GM20000 (cell line): ENCODE measurements around the gene HYAL3.
"Not testable (repeated sequence)": the region's sequence is repeated elsewhere in the genome, so short reads cannot be mapped to it uniquely, and the experiment has no call there.

Experiments
- DNase-seq: peaks from one replicate; pipeline ENCODE4 v3.0.0; 2012; ENCODE audit warnings: low spot score
- CTCF ChIP-seq: IDR thresholded peaks from 2 replicates; pipeline ENCODE4 v1.5.1; 2012; ENCODE audit warnings: mild to moderate bottlenecking, control low read depth; ENCODE audit errors: extremely low read depth, missing control alignments

Gene HYAL3

GRCh38 chr3:50251220-50251619, 48.0 kb downstream of the HYAL3 start:
- no peak for TF ChIP-seq CTCF

GRCh38 chr3:50250514-50250913, 48.7 kb downstream of the HYAL3 start:
- TF ChIP-seq CTCF = no peak
- no peak for DNase-seq

More at GRCh38 chr3:50251220-50251619, 48.0 kb downstream of the HYAL3 start:
- DNase-seq = no peak

- no peak for TF ChIP-seq CTCF
- no peak for DNase-seq
Observed at GRCh38 chr3:50249457-50249856, 49.7 kb downstream of the HYAL3 start.

GRCh38 chr3:50248387-50248786, 50.8 kb downstream of the HYAL3 start:
- DNase-seq = no peak
- no peak for TF ChIP-seq CTCF

- peak; percentile 72 for DNase-seq
- no peak for TF ChIP-seq CTCF
Observed at GRCh38 chr3:50246517-50246954, 52.7 kb downstream of the HYAL3 start.

GRCh38 chr3:50245831-50246516, 53.2 kb downstream of the HYAL3 start:
- TF ChIP-seq CTCF = peak; percentile 96
- peak; percentile 82 for DNase-seq

GRCh38 chr3:50245251-50245745, 53.9 kb downstream of the HYAL3 start:
- no peak for TF ChIP-seq CTCF
- no peak for DNase-seq

- not testable (repeated sequence) for DNase-seq
Observed at GRCh38 chr3:50244813-50245212, 54.4 kb downstream of the HYAL3 start.
